ENCODE results near the gene GRIN2D.

The GRIN2D gene

GRCh38 chr19:48362716-48363499 lies 30.6 kb upstream of the GRIN2D start:
- peaks cover 4% of the 10 kb centered on the region; the same call in 1 of the 2 replicates for H3K4me1 ChIP-seq (ENCODE audit: control insufficient read depth, insufficient read depth, low read length)
- peaks cover 3 to 7% of the 10 kb centered on the region in 2 experiments; a peak in 2 of 3 replicates for H3K36me3 ChIP-seq (ENCODE audit: control insufficient read depth in 2 of 2, insufficient read depth in 1 of 2, low read length in 2 of 2)
- peak overlapping the region; percentile 54 for H3K4me3 ChIP-seq (ENCODE audit: low read depth, low read length)
- H3K9me3 ChIP-seq (ENCODE audit: control insufficient read depth, insufficient read depth, low read depth, low read length), result no peaks in the 10 kb centered on the region
- peak overlapping the region; percentile 89 for H3K27ac ChIP-seq (ENCODE audit: extremely low read depth, low read depth, low read length)
- CTCF ChIA-PET, result interaction anchor here (0.6 to 3.3 kb wide), 12 partner anchors 11 to 248 kb away, joined by 3 to 28 read pairs (median 4); partner anchors contain the start of gene KDELR1
- POLR2A ChIA-PET, result interaction anchor here (0.6 to 2.7 kb wide), 27 partner anchors 9 to 1125 kb away, joined by 3 to 54 read pairs (median 5); partner anchors contain the start of genes EMP3, GRIN2D, KDELR1 and RPL13A
- TF ChIP-seq PRDM10 (tag by site-specific recombination; IDR thresholded peaks at IDR 0.05) (peak; percentile 88), KLF9 (tag by site-specific recombination; IDR thresholded peaks at IDR 0.05; ENCODE audit: low read depth) (peak; percentile 6; the same call in 1 of the 2 replicates), ZBTB44 (tag by site-specific recombination; IDR thresholded peaks at IDR 0.05) (0 out of 2 replicates have a peak, but pooled peaks have one; percentile 6), ZBTB17 (tag by site-specific recombination; IDR thresholded peaks at IDR 0.05) (peak; percentile 85), AEBP2 (tag by site-specific recombination; IDR thresholded peaks at IDR 0.05; ENCODE audit: borderline replicate concordance) (no peak), SP7 (tag by site-specific recombination; IDR thresholded peaks at IDR 0.05) (peak; percentile 54; the same call in 1 of the 2 replicates), SP3 (tag by site-specific recombination; IDR thresholded peaks at IDR 0.05) (peak; percentile 90), ZFHX2 (tag by site-specific recombination; conservative IDR thresholded peaks at IDR 0.05) (peak; percentile 62; the same call in 1 of the 2 replicates), ZNF600 (tag by site-specific recombination; IDR thresholded peaks at IDR 0.05) (peak; percentile 33; the same call in 1 of the 2 replicates), ZNF335 (tag by site-specific recombination; conservative IDR thresholded peaks at IDR 0.05) (peak; percentile 81; the same call in 1 of the 2 replicates), ZNF280D (tag by site-specific recombination; IDR thresholded peaks at IDR 0.05) (0 out of 2 replicates have a peak, but pooled peaks have one; percentile 12), IKZF3 (tag by site-specific recombination; IDR thresholded peaks at IDR 0.05) (peak; percentile 91), ZNF513 (tag by site-specific recombination; IDR thresholded peaks at IDR 0.05) (0 out of 2 replicates have a peak, but pooled peaks have one; percentile 17), ZNF366 (tag by site-specific recombination; conservative IDR thresholded peaks at IDR 0.05) (0 out of 2 replicates have a peak, but pooled peaks have one; percentile 20), ZNF426 (tag by site-specific recombination; IDR thresholded peaks at IDR 0.05) (no peak), ZBTB21 (tag by site-specific recombination; IDR thresholded peaks at IDR 0.05) (no peak), ZNF423 (tag by site-specific recombination; IDR thresholded peaks at IDR 0.05) (0 out of 2 replicates have a peak, but pooled peaks have one; percentile 11), REPIN1 (tag by site-specific recombination; IDR thresholded peaks at IDR 0.05; ENCODE audit: low read depth) (0 out of 2 replicates have a peak, but pooled peaks have one; percentile 40), ZNF248 (tag by site-specific recombination; IDR thresholded peaks at IDR 0.05) (0 out of 2 replicates have a peak, but pooled peaks have one; percentile 33), SALL2 (tag by site-specific recombination; IDR thresholded peaks at IDR 0.05; ENCODE audit: borderline replicate concordance) (no peak), EGR2 (tag by site-specific recombination; IDR thresholded peaks at IDR 0.05; ENCODE audit: low read depth) (peak; percentile 8; the same call in 1 of the 2 replicates), ZNF202 (tag by site-specific recombination; IDR thresholded peaks at IDR 0.05; ENCODE audit: borderline replicate concordance) (no peak), ZNF76 (tag by site-specific recombination; IDR thresholded peaks at IDR 0.05; ENCODE audit: borderline replicate concordance, low read depth) (peak; percentile 98)
